Smooth muscle cell (in vitro differentiated cells): ENCODE results near the gene GRAMD4. TPM values are rescaled to one million over a fixed set of nuclear protein-coding genes. Genes with fewer than 3 reads are reported as not detected.

Source experiments
- DNase-seq: peaks from one replicate; lab custom pipeline; 2025; ENCODE audit not compliant: unreplicated experiment; lab: John Stamatoyannopoulos, UW
- H2AFZ ChIP-seq: fragments of 200-600 bp; sonication (generic); 2 replicates; pipeline ENCODE4 v1.6.0; 2016; ENCODE audit warnings: antibody characterized with exemption, low read depth, mild to moderate bottlenecking
- H3F3A ChIP-seq: fragments of 200-600 bp; sonication (generic); 2 replicates; pipeline ENCODE4 v1.6.0; 2017; ENCODE audit warnings: antibody characterized with exemption, low read depth
- H3K27ac ChIP-seq: fragments of 200-600 bp; sonication (generic); 2 replicates; pipeline ENCODE4 v1.5.1; 2016; ENCODE audit warnings: low read depth, mild to moderate bottlenecking
- H3K27me3 ChIP-seq: fragments of 200-600 bp; sonication (generic); 2 replicates; pipeline ENCODE4 v1.6.1; 2016; ENCODE audit warnings: low read depth, mild to moderate bottlenecking
- H3K36me3 ChIP-seq: fragments of 200-600 bp; sonication (generic); 2 replicates; pipeline ENCODE4 v1.5.1; 2016; ENCODE audit warnings: low read depth
- H3K4me1 ChIP-seq: fragments of 200-600 bp; sonication (generic); 2 replicates; pipeline ENCODE4 v1.5.1; 2016; ENCODE audit warnings: low read depth
- H3K4me2 ChIP-seq: fragments of 200-600 bp; sonication (generic); 2 replicates; pipeline ENCODE4 v1.6.0; 2016; ENCODE audit warnings: mild to moderate bottlenecking
- H3K4me3 ChIP-seq: fragments of 200-600 bp; sonication (generic); 2 replicates; pipeline ENCODE4 v1.5.1; 2016; ENCODE audit warnings: mild to moderate bottlenecking
- H3K79me2 ChIP-seq: fragments of 200-600 bp; sonication (generic); 2 replicates; pipeline ENCODE4 v1.6.0; 2016; ENCODE audit warnings: low read depth, mild to moderate bottlenecking
- H3K9ac ChIP-seq: fragments of 200-600 bp; sonication (generic); 2 replicates; pipeline ENCODE4 v1.6.0; 2016; ENCODE audit warnings: low read depth
- H3K9me3 ChIP-seq: fragments of 200-600 bp; sonication (generic); replicated peaks from 2 replicates; pipeline ENCODE4 v1.5.1; 2016; ENCODE audit warnings: low read depth
- H4K20me1 ChIP-seq: fragments of 200-600 bp; sonication (generic); 2 replicates; pipeline ENCODE4 v1.6.0; 2016; ENCODE audit warnings: low read depth
- CTCF ChIP-seq: fragments of 200-600 bp; sonication (generic); IDR thresholded peaks from 2 replicates; pipeline ENCODE4 v1.5.1; 2017; ENCODE audit warnings: borderline replicate concordance, mild to moderate bottlenecking, antibody characterized with exemption; ENCODE audit not compliant: insufficient read depth, poor library complexity, severe bottlenecking
- WGBS: methylation state at CpG from one replicate; pipeline ENCODE4 v1.1.7; 2016; ENCODE audit warnings: low lambda C conversion rate; 5-methylcytosine and 5-hydroxymethylcytosine counted together
- polyA plus RNA-seq: library from polyadenylated mRNA; unstranded; fragments of >200 nt; fragmentation: Nextera tagmentation; extraction: Ambion mirVana; gene quantifications from 2 replicates; pipeline ENCODE4 v1.2.1, GENCODE V29; 2016
- total RNA-seq: library from RNA; depleted of rRNA; stranded (reverse); fragments of >200 nt; gene quantifications from 2 replicates; pipeline ENCODE4 v1.2.3, GENCODE V29; 2014

Gene GRAMD4
- total and polyA plus RNA-seq, 2 experiments from 2014 or later: 14.5 to 16.6 TPM

GRCh38 chr22:46573781-46574437 is 46.3 kb upstream of the GRAMD4 start:
- no peak overlapping the region for H2AFZ ChIP-seq
- no peaks in the 10 kb centered on the region for H3K27me3 ChIP-seq
- H3K9ac ChIP-seq: no peak overlapping the region
- 90% methylated on average over 18 of the region's 18 CpGs for WGBS
- H3F3A ChIP-seq: peaks cover 7% of the 10 kb centered on the region
- no peak overlapping the region for H3K27ac ChIP-seq
- DNase-seq: no peak
- no peaks in the 10 kb centered on the region for H3K79me2 ChIP-seq
- H3K4me1 ChIP-seq: peaks cover 8% of the 10 kb centered on the region
- H3K4me2 ChIP-seq: no peak overlapping the region
- H4K20me1 ChIP-seq: peaks cover 11% of the 10 kb centered on the region
- no peaks in the 10 kb centered on the region for H3K9me3 ChIP-seq
- no peak for TF ChIP-seq CTCF
- H3K36me3 ChIP-seq: no peaks in the 10 kb centered on the region
- H3K4me3 ChIP-seq: no peak overlapping the region

DNA sequence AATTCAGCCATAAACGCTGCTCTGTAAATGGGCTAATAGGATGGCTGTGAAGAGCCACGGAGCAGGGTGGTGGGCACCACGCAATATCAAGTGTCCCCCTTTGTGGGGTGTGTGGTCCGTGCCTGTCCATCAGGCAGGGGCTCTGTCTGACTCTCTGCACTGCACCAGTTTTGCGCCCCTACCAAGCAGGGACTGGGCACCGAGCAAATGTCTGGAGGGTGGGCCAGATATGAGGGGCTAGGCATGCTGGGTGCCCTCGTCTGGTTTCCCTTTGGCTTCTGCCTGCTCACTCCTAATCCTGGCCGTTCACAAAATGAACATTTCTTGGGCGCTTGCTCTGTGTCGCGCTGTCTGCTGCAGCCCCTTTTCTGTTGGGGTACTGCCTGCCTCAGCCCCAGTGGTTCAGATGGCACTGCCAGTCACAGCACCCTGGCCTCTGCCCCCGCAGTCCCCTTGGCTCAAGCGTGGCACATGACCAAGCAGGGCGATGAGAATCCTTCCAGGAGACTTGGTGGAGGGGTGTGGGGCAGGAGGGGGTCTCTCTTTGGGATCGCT is 45.7 kb upstream of the GRAMD4 start:
- no peak overlapping the region for H3K4me2 ChIP-seq
- no peak overlapping the region for H2AFZ ChIP-seq
- no peaks in the 10 kb centered on the region for H3K27me3 ChIP-seq
- H4K20me1 ChIP-seq: peaks cover 17% of the 10 kb centered on the region
- peak overlapping the region; percentile 74 for H3K9ac ChIP-seq
- 97% methylated on average over 15 of the region's 15 CpGs for WGBS
- H3F3A ChIP-seq: peaks cover 7% of the 10 kb centered on the region
- no peak overlapping the region for H3K4me3 ChIP-seq
- no peaks in the 10 kb centered on the region for H3K79me2 ChIP-seq
- peaks cover 8% of the 10 kb centered on the region for H3K4me1 ChIP-seq
- no peak for DNase-seq
- H3K36me3 ChIP-seq: no peaks in the 10 kb centered on the region
- H3K9me3 ChIP-seq: no peaks in the 10 kb centered on the region
- no peak for TF ChIP-seq CTCF
- no peak overlapping the region for H3K27ac ChIP-seq

DNA sequence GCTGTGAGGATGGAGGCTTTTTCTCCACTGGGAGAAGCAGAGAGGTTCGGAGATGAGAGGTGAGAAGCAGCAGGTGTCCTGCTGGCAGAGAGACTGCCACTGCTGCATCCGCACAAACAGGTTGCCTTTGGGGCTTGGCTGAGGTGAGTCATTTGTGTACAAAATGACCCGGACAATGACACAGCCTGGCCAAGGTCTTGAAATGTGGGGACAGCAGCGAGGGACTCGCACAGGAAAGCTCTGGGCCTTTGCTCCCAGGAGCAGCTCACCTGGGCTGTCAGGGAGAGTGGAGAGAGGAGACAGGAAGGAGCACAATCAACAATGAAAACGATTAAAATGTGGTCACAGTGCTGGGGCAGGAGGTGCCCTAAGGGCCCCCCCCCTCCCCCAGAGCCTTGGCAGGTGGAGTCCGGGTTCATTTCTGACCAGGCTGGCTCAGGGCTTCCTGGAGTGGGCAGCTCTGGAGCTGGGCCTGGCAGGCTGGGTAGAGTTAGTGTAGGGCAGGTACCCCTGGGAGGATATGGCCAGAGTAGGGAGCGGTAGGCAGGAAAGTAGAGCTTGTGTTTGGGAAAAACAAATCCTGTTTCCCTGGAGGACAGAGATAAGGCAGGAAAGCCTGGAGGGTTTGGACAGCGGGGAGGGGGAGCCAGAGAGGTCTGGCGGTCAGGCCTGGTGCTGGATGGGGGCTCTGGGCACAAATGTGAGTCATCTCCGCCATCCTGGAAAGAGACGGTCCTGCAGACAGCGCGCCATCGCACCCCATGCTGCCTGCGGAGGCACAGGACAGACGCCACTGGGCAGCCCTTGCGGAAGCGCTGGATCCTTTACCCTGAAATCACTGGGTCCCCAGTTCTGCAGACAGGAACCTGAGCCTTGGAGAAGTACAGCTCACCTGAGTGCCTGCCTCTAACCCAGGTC is 44.9 kb upstream of the GRAMD4 start:
- Histone ChIP-seq H2AFZ (no peak overlapping the region), H3K4me2 (peak overlapping the region; percentile 90), H3K36me3 (no peaks in the 10 kb centered on the region), H3K27ac (peak overlapping the region; percentile 87), H3K9ac (peak overlapping the region; percentile 74), H3K4me3 (no peak overlapping the region), H3K79me2 (no peaks in the 10 kb centered on the region), H4K20me1 (peaks cover 24% of the 10 kb centered on the region), H3K9me3 (no peaks in the 10 kb centered on the region), H3F3A (peaks cover 7% of the 10 kb centered on the region), H3K4me1 (peaks cover 8% of the 10 kb centered on the region), H3K27me3 (no peaks in the 10 kb centered on the region)
- DNase-seq: no peak
- no peak for TF ChIP-seq CTCF
- 27% methylated on average over 19 of the region's 19 CpGs for WGBS
